IMR-90 (cell line): ENCODE data around the gene OR51B6. TPM values are rescaled to one million over a fixed set of nuclear protein-coding genes. Genes with fewer than 3 reads are reported as not detected.

ENCODE experiments used
- ATAC-seq: fragments of 200-7000 bp; cut with Tn5 transposase; 2 replicates; pipeline ENCODE4 v1.9.1; 2020; ENCODE audit warnings: low read depth, mild to moderate bottlenecking, moderate library complexity
- BruUV-seq: library from RNA; stranded (reverse); fragments of 400-500 nt; replicated peaks from 2 replicates; lab custom pipeline; 2021; lab: Mats Ljungman, UMichigan
- CTCF ChIA-PET: fragments of 300-600 bp; formaldehyde crosslinking; extraction: SDS; loops from one replicate; lab custom pipeline; 2021; ENCODE audit warnings: antibody characterized with exemption; lab: Yijun Ruan, JAX
- POLR2A ChIA-PET: fragments of 300-600 bp; sonication (Branson Sonifier 250); formaldehyde crosslinking; loops from one replicate; lab custom pipeline; 2022; ENCODE audit warnings: antibody characterized with exemption; ENCODE audit not compliant: unreplicated experiment; lab: Charles Lee
- DNase-seq: peaks from one replicate; pipeline ENCODE4 v3.0.0; 2013
- H2AFZ ChIP-seq: replicated peaks from 2 replicates; pipeline ENCODE3; 2013; ENCODE audit warnings: low read length, mild to moderate bottlenecking; ENCODE audit not compliant: poor library complexity
- H2AK5ac ChIP-seq: 2 replicates; pipeline ENCODE4 v1.6.1; 2013; ENCODE audit warnings: low read depth, low read length, inconsistent platforms
- H2AK9ac ChIP-seq: replicated peaks from 2 replicates; pipeline ENCODE3; 2013; ENCODE audit warnings: mild to moderate bottlenecking, low read depth, low read length, moderate library complexity; ENCODE audit not compliant: poor library complexity
- H2BK120ac ChIP-seq: 2 replicates; pipeline ENCODE4 v1.6.1; 2013; ENCODE audit warnings: low read depth, low read length, inconsistent platforms
- H2BK15ac ChIP-seq: 3 replicates; pipeline ENCODE4 v1.6.1; 2013; ENCODE audit warnings: low read depth, low read length, inconsistent platforms
- H2BK20ac ChIP-seq: 2 replicates; pipeline ENCODE4 v1.6.1; 2013; ENCODE audit warnings: low read depth, mild to moderate bottlenecking, inconsistent platforms, low read length, moderate library complexity
- H2BK5ac ChIP-seq: 2 replicates; pipeline ENCODE4 v1.6.1; 2013; ENCODE audit warnings: mild to moderate bottlenecking, low read depth, low read length, inconsistent platforms; ENCODE audit not compliant: poor library complexity, severe bottlenecking
- H3K14ac ChIP-seq: replicated peaks from 2 replicates; pipeline ENCODE4 v1.6.1; 2013; ENCODE audit warnings: low read depth, low read length, inconsistent platforms
- H3K18ac ChIP-seq: 2 replicates; pipeline ENCODE4 v1.6.1; 2013; ENCODE audit warnings: low read depth, low read length, control low read depth
- H3K23ac ChIP-seq: 2 replicates; pipeline ENCODE4 v1.6.1; 2013; ENCODE audit warnings: low read depth, low read length, inconsistent platforms
- H3K27ac ChIP-seq: 2 replicates; pipeline ENCODE4 v1.5.1; 2013; ENCODE audit warnings: mild to moderate bottlenecking, control low read depth, low read length; ENCODE audit not compliant: insufficient read depth
- H3K27me3 ChIP-seq: 2 replicates; pipeline ENCODE4 v1.6.1; 2013; ENCODE audit warnings: low read length; ENCODE audit not compliant: control insufficient read depth, insufficient read depth
- H3K36me3 ChIP-seq: 2 replicates; pipeline ENCODE4 v1.6.1; 2013; ENCODE audit warnings: low read length, mixed read lengths; ENCODE audit not compliant: control insufficient read depth, insufficient read depth
- H3K4ac ChIP-seq: 2 replicates; pipeline ENCODE4 v1.6.1; 2013; ENCODE audit warnings: low read depth, low read length, inconsistent platforms
- H3K4me1 ChIP-seq: 2 replicates; pipeline ENCODE4 v1.6.1; 2013; ENCODE audit warnings: low read length, mixed read lengths; ENCODE audit not compliant: control insufficient read depth, insufficient read depth
- H3K4me2 ChIP-seq: 2 replicates; pipeline ENCODE4 v1.6.1; 2013; ENCODE audit warnings: low read depth, mild to moderate bottlenecking, control low read depth, low read length, moderate library complexity
- H3K4me3 ChIP-seq: 2 replicates; pipeline ENCODE4 v1.5.1; 2013; ENCODE audit warnings: low read depth, mild to moderate bottlenecking, control low read depth, low read length, moderate library complexity; ENCODE audit not compliant: insufficient read depth
- H3K56ac ChIP-seq: 2 replicates; pipeline ENCODE4 v1.6.1; 2013; ENCODE audit warnings: low read length, inconsistent platforms; ENCODE audit not compliant: insufficient read depth; ENCODE audit errors: extremely low read depth
- H3K79me1 ChIP-seq, 2 experiments: 2 replicates each; pipeline ENCODE4 v1.6.1; 2013; ENCODE audit warnings: low read length in 2 of 2, inconsistent platforms in 1 of 2, low read depth in 1 of 2
- H3K9ac ChIP-seq: 2 replicates; pipeline ENCODE4 v1.6.1; 2013; ENCODE audit warnings: low read depth, low read length, control low read depth
- H3K9me1 ChIP-seq: 2 replicates; pipeline ENCODE4 v1.6.1; 2013; ENCODE audit warnings: low read length, inconsistent platforms; ENCODE audit not compliant: insufficient read depth
- H3K9me3 ChIP-seq: 2 replicates; pipeline ENCODE4 v1.6.1; 2013; ENCODE audit warnings: low read length; ENCODE audit not compliant: control insufficient read depth, insufficient read depth
- H4K20me1 ChIP-seq: 2 replicates; pipeline ENCODE4 v1.6.1; 2013; ENCODE audit warnings: low read length, inconsistent platforms; ENCODE audit not compliant: insufficient read depth
- H4K5ac ChIP-seq: 2 replicates; pipeline ENCODE4 v1.6.1; 2013; ENCODE audit warnings: mild to moderate bottlenecking, low read depth, low read length, control low read depth
- H4K8ac ChIP-seq, 2 experiments: 2 replicates each; pipeline ENCODE4 v1.6.1; 2013; ENCODE audit warnings: low read depth in 2 of 2, low read length in 2 of 2, control low read depth in 1 of 2, inconsistent platforms in 1 of 2
- H4K91ac ChIP-seq: 2 replicates; pipeline ENCODE4 v1.6.1; 2013; ENCODE audit warnings: low read depth, low read length, inconsistent platforms; ENCODE audit not compliant: insufficient read depth
- BHLHE40 ChIP-seq: fragments of 150-350 bp; IDR thresholded peaks from 2 replicates; pipeline ENCODE4 v1.6.1; 2016; ENCODE audit warnings: mild to moderate bottlenecking, low read depth, low read length
- MAZ ChIP-seq: IDR thresholded peaks from 2 replicates; pipeline ENCODE4 v1.6.1; 2012; ENCODE audit warnings: low read depth, mild to moderate bottlenecking, low read length, improper control_type of control experiment, moderate library complexity, borderline replicate concordance
- POLR2A ChIP-seq: IDR thresholded peaks from 2 replicates; pipeline ENCODE4 v1.6.1; 2012; ENCODE audit warnings: mild to moderate bottlenecking, low read depth, low read length
- RCOR1 ChIP-seq: IDR thresholded peaks from 2 replicates; pipeline ENCODE4 v1.6.1; 2012; ENCODE audit warnings: mild to moderate bottlenecking, low read length, improper control_type of control experiment; ENCODE audit not compliant: insufficient replicate concordance
- USF2 ChIP-seq: fragments of 150-350 bp; IDR thresholded peaks from 2 replicates; pipeline ENCODE4 v1.6.1; 2017; ENCODE audit warnings: mild to moderate bottlenecking, antibody characterized with exemption, low read length, low read depth
- WGBS, 2 experiments: methylation state at CpG; one replicate each; pipeline versions ENCODE4 v1.1.5 to v1.1.7; 2013; ENCODE audit warnings: missing lambda C conversion rate in 2 of 2; ENCODE audit not compliant: insufficient read length in 1 of 2; ENCODE audit errors: extremely low coverage in 2 of 2; 5-methylcytosine and 5-hydroxymethylcytosine counted together
- dilution Hi-C: fragments of 300-500 bp; cut with HindIII; formaldehyde crosslinking; loops from one replicate; pipeline ENCODE4 v1.14.3; 2018; ENCODE audit warnings: low sequenced_read_pairs; ENCODE audit not compliant: unreplicated experiment
- in situ Hi-C: fragments of 300-500 bp; cut with MboI; formaldehyde crosslinking; loops from 3 replicates; pipeline ENCODE4 v1.14.3; 2019; ENCODE audit warnings: low sequenced_read_pairs, inconsistent platforms, mixed read lengths
- intact Hi-C: fragments of 100-400 bp; cut with micrococcal nuclease; formaldehyde crosslinking; loops from 2 replicates; pipeline ENCODE4 v1.10.0; 2022
- polyA plus RNA-seq, 3 experiments: library from polyadenylated mRNA; depleted of rRNA; stranded (reverse); fragments of >200 nt; gene quantifications; 2 replicates each; pipeline ENCODE4 v1.2.3, GENCODE V29; 2012; ENCODE audit warnings: low replicate concordance in 1 of 3
- total RNA-seq: library from RNA; depleted of rRNA; stranded (reverse); fragments of >200 nt; gene quantifications from 2 replicates; pipeline ENCODE4 v1.2.3, GENCODE V29; 2012

OR51B6 gene
- total and polyA plus RNA-seq, 2 of the 4 experiments (the other 2 are of a cell fraction), result not detected

GRCh38 chr11:5383576-5383975, 32.3 kb downstream of the OR51B6 start, which contains the start of gene OR51M1:
Gene OR51M1 (plus strand): TSS chr11:5383812. CDS start chr11:5389399, 5,587 bp downstream.
- WGBS, 2 experiments, result no CpG with 5 or more reads among the region's 1 CpG

More at GRCh38 chr11:5383576-5383975, 32.3 kb downstream of the OR51B6 start, which contains the start of gene OR51M1:
- BruUV-seq, result no TSS peak
- Histone ChIP-seq H2BK5ac (no peak within 1 kb of the TSS), H3K4ac (no peak within 1 kb of the TSS), H3K27me3 (no peaks in the 10 kb centered on the region), H2BK15ac (no peak within 1 kb of the TSS), H3K36me3 (no peaks in the 10 kb centered on the region), H4K20me1 (no peaks in the 10 kb centered on the region), H3K14ac (no peak within 1 kb of the TSS), H2AK5ac (no peak within 1 kb of the TSS), H2BK20ac (no peak within 1 kb of the TSS), H2AK9ac (no peak within 1 kb of the TSS), H3K9me1 (no peaks in the 10 kb centered on the region), H3K56ac (no peak within 1 kb of the TSS), H3K4me2 (no peak within 1 kb of the TSS), H3K23ac (no peak within 1 kb of the TSS), H3K79me1 (no peaks in the 10 kb centered on the region), H3K18ac (no peak within 1 kb of the TSS), H3K9ac (no peak within 1 kb of the TSS), H4K5ac (no peak within 1 kb of the TSS), H2AFZ (no peak within 1 kb of the TSS), H3K4me1 (no peaks in the 10 kb centered on the region), H4K91ac (no peak within 1 kb of the TSS), H3K27ac (no peak within 1 kb of the TSS), H4K8ac (no peak within 1 kb of the TSS), H3K4me3 (no peak within 1 kb of the TSS), H3K9me3 (no peaks in the 10 kb centered on the region), H2BK120ac (no peak within 1 kb of the TSS)
- in situ Hi-C loops, result loop anchor here (5.0 to 10.0 kb wide), 2 partner anchors 261 to 749 kb away; partner anchors contain the start of gene OR51D1
- ChIA-PET CTCF (no interaction called here), POLR2A (no interaction called here)
- intact Hi-C loops, result loop anchor here (5.0 kb wide), 2 partner anchors 376 to 1196 kb away; no protein-coding TSS in a partner anchor
- DNase-seq (no peak), ATAC-seq (no peak)
- no peak for TF ChIP-seq POLR2A
- no peak for TF ChIP-seq BHLHE40
- TF ChIP-seq MAZ, result no peak
- no peak for TF ChIP-seq USF2
- no peak for TF ChIP-seq RCOR1
- dilution Hi-C loops, result no loop called here
